OCI-LY7 (cell line): ENCODE measurements around the gene CALHM2.

Source experiments
- CTCF ChIP-seq: fragments of 200-600 bp; sonication (generic); conservative IDR thresholded peaks from 2 replicates; pipeline ENCODE4 v1.5.1; 2014; ENCODE audit warnings: mild to moderate bottlenecking, antibody characterized with exemption, low read length, moderate library complexity, mixed read lengths
- EZH2phosphoT487 ChIP-seq: fragments of 200-600 bp; sonication (generic); IDR thresholded peaks from 2 replicates; pipeline ENCODE4 v1.6.1; 2018; ENCODE audit warnings: low read depth, borderline replicate concordance, mild to moderate bottlenecking, mixed run types, antibody characterized with exemption, low read length, moderate library complexity, mixed read lengths

- TF ChIP-seq CTCF (no peak), EZH2phosphoT487 (no peak)
These were observed 28.4 kb upstream of the CALHM2 start for GRCh38 chr10:103480521-103480920.
